ENCODE data around the gene ECEL1.
"Not testable (repeated sequence)": the region's sequence is repeated elsewhere in the genome, so short reads cannot be mapped to it uniquely, and the experiment has no call there.

ECEL1 gene

DNA sequence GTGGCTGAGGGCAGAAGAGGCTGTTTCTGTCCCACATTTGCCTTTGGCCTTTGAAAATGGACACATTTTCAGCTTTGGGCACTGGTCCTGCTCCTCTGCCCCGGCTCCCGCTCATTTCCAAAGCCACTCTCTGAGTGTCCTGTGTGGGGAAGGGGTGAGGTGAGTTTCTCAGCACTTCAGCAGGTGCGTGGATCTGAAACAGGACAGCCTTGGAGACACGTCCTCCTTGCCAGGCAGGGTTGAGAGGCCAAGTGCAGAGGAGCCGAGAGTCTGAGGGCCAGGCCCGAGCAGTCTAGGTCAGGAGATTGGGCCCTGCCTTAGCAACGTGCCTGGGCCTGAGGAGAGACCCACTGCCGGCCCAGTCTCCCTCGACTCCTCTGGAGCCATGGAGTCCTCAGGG lies 53.5 kb downstream of the ECEL1 start:
- Histone ChIP-seq H3K27me3 (replicated peaks; ENCODE audit: control insufficient read depth, insufficient read depth, low read length) (no peaks in the 10 kb centered on the region; the same call in 1 of the 2 replicates), H3K36me3 (ENCODE audit: control insufficient read depth, insufficient read depth, low read length) (no peaks in the 10 kb centered on the region), H3K4me3 (replicated peaks; ENCODE audit: low read depth, low read length) (no peak overlapping the region)
- TF ChIP-seq CTCF (IDR thresholded peaks at IDR 0.05; ENCODE audit: insufficient read depth, low read length, poor library complexity, severe bottlenecking) = no peak
- no peak for DNase-seq (ENCODE audit: extremely low read depth, insufficient read length)

DNA sequence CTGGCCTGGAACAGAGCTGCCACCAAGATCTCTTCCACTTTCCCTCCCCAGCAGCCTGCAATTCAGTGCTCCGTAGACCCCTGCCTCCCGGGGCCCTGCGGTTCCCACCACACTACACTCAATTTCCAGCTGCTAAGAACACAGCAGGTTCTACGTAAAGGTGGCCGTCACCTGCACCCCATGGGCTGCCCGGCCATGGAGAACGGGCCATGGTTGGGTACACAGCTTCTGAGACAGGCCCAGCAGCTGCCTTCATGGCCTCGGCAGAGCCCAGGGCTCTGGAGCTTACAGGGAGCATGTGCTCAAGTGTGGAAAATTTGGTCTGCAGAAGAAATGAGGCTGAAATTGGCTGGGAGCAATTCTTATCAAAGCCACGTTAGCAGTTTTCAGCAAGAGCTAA lies 54.0 kb downstream of the ECEL1 start:
- H3K27me3 ChIP-seq (replicated peaks; ENCODE audit: control insufficient read depth, insufficient read depth, low read length); DNase-seq (ENCODE audit: extremely low read depth, insufficient read length); H3K36me3 ChIP-seq (ENCODE audit: control insufficient read depth, insufficient read depth, low read length); H3K4me3 ChIP-seq (replicated peaks; ENCODE audit: low read depth, low read length): not testable (repeated sequence)

DNA sequence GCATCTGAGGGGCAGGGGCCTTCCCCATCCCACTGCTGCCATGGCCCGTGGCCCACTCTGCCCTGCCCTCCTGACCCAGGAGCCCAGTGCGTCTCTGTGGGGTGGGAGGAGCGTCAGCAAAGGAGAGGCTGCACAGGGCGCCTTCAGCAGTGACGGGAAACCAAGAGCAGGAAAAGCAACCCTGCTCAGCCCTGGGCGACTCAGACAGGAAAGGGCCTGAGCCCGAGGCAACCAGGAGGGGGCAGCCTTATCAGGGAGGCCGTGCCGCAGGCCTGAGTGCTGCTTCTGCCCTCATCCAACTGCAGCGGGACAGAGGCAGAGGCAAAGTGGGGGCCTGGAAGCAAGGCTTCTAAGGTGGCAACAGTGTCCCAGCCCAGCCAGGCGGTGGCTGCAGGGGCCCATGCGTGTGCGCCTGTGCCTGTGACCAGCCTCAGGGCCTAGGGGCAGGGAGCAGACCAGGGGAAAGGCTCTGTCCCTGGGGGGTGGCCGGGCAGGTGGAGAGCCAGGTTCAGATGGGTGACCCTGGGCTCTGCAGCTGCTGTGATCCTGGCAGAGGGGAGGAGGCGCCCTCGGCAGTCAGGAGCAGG lies 54.9 kb downstream of the ECEL1 start:
- peak; percentile 25 for TF ChIP-seq CTCF (IDR thresholded peaks at IDR 0.05; ENCODE audit: insufficient read depth, low read length, poor library complexity, severe bottlenecking)
- no peak for DNase-seq (ENCODE audit: extremely low read depth, insufficient read length)

GRCh38 chr2:232431705-232432590 lies 55.7 kb downstream of the ECEL1 start:
- no peak for TF ChIP-seq CTCF (IDR thresholded peaks at IDR 0.05; ENCODE audit: insufficient read depth, low read length, poor library complexity, severe bottlenecking)
- H3K4me3 ChIP-seq (replicated peaks; ENCODE audit: low read depth, low read length) = no peak overlapping the region
- no peaks in the 10 kb centered on the region for H3K36me3 ChIP-seq (ENCODE audit: control insufficient read depth, insufficient read depth, low read length)
- DNase-seq (ENCODE audit: extremely low read depth, insufficient read length) = no peak
- no peaks in the 10 kb centered on the region; the same call in 1 of the 2 replicates for H3K27me3 ChIP-seq (replicated peaks; ENCODE audit: control insufficient read depth, insufficient read depth, low read length)

More for the DNA sequence above, 54.9 kb downstream of the ECEL1 start:
- no peaks in the 10 kb centered on the region for H3K36me3 ChIP-seq (ENCODE audit: control insufficient read depth, insufficient read depth, low read length)
- H3K4me3 ChIP-seq (replicated peaks; ENCODE audit: low read depth, low read length) = no peak overlapping the region
- no peaks in the 10 kb centered on the region; the same call in 1 of the 2 replicates for H3K27me3 ChIP-seq (replicated peaks; ENCODE audit: control insufficient read depth, insufficient read depth, low read length)
